GM21515 (cell line): ENCODE measurements around the gene GNAZ.

Experiments
- ATAC-seq: cut with Tn5 transposase; IDR thresholded peaks from one replicate; pipeline ENCODE4 v1.9.1; 2021; ENCODE audit not compliant: unreplicated experiment

The GNAZ gene

DNA sequence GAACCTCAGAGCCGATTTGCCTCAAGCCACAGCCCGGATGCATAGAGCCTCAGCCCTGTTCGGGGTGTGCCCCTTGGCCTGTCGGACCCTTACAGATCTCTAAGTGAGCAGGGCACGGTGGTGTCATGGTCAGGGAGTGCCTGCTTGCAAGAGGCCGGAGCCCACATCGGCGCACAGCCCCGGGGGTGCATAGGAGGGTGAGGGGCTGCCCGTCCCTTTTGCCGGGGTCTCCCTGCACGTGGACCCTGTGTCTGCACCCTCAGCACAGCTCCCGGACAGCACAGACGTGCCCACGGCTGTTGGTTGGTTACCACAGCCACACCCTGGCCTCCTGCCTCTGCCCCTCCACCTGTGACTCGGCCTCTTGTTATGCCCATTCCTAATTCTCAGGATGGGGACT, 81.5 kb downstream of the GNAZ start:
- ATAC-seq: no peak

DNA sequence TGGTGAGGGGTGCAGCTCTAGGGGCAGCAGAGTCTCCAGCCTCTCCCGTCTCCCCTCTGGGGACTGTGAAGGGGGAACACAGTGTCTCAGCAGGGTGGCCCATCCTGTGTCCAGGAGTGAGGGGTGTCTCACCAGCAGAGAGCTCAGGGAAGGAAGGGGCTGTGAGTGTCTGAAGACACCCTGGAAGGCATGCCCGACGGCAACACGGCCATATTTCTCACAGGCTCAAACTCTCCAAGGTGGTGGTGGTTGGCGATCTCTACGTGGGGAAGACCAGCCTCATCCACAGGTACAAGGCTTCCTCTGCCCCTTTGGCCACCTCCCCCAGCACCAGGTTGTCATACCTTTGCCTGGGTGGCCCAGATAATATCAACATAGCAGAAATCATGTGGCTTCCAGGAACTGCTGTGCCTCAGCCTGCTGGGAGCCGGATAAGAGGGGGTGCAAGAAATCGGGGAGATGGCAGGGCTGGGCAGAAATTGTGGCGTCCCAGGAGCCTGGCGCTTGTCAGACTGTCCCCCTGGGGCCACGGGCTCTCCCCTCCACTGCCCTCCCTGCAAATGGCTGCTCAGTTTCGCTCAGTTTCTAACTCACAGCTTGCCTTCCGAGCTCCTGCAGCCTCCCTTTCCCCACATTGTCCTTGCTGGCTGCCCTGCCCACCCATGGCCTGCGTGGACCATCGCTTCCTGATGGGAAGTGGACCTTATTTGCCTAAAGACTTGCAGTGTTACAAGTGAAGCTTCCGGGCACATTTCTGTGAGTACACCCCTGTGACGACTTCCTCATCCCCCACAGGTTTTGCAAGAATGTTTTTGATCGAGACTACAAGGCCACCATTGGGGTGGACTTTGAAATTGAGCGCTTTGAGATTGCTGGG, 82.2 kb downstream of the GNAZ start:
- ATAC-seq: no peak

DNA sequence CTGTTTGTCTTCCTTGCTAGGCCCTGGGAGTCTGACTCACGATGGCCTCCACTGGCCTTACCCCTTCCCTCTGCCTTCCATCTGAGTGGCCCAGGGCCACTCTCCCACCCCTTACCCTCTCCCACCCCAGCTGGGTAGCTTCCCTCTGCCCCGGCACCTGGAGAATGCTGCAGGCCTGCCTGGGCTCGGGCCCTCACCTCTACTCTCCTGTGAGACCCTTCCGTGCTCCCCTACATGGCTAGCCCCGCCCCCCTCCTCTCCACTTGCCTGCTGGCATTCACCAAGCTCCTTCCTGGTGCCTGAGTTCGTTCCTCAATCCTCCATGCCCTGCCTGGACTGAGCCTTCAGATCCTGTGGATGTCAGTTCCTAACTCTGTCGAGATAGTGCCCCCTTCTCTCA, 83.7 kb downstream of the GNAZ start:
- no peak for ATAC-seq

DNA sequence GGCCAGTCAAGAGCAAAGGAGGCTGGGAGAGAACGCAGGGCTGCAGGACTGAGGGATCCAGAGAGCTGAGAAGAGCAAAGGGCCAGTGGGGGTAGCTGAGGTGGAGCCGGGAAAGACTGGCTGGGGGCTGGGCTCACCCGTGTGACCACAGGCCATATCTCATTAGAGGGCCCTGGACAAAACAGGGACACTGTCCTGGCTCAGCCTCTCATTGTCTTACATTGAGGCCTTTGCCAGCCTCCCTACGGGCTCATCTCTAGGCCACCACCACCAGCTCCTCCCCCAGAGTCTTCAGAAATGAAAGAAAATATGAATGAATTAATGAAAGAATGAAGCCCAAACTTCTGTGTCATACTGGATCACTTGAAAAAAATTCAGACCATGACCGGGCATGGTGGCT, 84.1 kb downstream of the GNAZ start:
- ATAC-seq: no peak

DNA sequence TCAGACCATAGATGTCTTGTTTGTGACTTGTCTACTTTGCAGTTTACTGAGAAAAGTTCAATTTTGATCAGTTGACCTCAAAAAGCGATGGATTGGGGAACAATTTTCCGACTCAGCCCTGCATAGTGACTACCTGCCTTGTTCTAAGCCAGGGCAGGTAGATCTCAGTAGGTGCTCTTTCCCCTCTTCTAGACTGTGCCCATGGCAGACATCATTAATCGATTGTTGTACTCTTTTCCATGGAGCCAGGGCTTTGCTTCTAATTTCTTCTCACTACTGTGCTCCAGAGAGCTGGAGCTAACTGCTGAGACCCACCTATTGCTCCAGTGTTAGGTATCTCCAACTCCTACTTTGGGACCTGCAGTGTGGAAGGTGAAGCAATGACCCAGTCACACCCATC, 84.8 kb downstream of the GNAZ start:
- ATAC-seq: no peak

DNA sequence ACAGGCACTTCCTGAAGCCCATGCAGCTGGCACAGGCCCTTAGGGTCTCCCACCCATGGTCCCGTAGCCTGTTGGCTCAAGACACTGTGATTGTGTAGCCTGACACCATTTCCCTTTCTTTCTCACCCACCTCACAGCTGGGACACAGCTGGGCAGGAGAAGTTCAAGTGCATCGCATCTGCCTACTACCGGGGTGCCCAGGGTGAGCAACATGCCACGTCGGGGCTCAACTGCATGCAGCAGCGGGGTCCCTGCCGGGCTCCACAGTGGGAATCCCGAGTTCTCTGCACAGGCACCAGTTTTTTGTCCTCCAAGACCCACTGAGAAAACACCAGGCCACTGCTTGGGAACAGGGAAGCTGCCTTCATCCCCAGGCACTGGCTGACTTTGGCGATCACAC, 85.5 kb downstream of the GNAZ start:
- ATAC-seq: no peak

DNA sequence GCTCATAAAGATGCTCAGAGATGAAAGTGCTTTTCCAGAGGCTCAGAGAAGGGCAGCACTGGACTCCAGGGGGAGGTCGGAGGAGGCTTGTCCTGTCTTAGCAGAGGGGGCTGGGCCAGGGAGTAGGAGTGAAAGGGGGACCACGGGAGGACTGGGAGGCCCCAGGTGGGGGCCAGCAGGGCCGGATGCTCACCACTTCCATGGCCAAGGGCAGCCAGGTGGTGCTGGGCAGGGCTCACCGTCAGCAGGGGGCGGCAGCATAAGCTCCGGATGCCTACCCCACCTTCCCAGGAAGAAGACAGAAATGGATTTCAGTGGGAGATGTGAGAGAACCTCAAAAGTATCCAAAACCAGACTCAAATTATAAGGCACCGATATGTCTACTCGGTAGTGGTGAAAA, 86.0 kb downstream of the GNAZ start:
- no peak for ATAC-seq

DNA sequence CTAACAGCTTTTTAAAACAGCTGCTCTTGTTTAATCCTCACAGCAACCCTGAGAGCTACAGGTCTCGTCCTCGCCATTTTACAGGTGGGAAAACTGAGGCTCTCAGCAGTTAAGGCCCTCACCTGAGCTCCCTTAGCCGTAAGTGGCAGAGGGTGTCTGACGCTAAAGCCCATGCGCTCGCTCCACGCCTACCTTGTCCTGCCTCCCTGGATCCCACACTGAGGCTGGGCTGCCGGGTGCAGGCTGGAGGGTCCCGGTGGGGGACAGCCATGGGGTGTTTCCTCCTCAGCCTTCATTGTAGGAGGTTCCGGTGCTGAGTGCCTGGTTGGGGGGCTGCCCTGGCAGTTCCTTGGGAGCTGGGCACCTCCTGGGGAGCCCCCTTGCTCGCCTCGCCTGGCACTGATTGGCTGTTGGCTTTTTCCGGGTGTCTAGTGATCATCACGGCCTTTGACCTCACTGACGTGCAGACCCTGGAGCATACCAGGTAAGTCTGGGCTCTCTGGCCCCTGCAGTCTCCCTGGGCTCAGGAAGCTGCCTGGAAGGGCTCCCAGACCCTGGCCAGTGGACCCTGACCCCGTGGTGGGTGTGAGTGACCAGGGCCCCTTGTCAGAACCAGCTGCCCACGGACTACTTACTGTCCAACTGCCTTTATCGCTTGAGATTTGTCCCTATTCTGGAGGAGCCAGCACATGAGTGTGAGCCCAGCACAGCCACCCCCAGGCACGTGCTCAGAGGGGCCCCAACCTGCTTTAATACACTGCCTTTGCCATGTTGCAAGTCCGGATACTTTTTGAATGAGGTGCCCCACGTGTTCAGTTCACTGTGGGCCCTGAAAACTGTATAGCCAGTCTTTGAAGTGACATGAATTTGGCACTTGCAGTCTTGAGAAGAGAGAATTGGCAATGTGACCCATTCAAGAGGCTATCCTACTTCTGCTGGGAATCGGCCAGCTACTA, 87.5 kb downstream of the GNAZ start:
- no peak for ATAC-seq

DNA sequence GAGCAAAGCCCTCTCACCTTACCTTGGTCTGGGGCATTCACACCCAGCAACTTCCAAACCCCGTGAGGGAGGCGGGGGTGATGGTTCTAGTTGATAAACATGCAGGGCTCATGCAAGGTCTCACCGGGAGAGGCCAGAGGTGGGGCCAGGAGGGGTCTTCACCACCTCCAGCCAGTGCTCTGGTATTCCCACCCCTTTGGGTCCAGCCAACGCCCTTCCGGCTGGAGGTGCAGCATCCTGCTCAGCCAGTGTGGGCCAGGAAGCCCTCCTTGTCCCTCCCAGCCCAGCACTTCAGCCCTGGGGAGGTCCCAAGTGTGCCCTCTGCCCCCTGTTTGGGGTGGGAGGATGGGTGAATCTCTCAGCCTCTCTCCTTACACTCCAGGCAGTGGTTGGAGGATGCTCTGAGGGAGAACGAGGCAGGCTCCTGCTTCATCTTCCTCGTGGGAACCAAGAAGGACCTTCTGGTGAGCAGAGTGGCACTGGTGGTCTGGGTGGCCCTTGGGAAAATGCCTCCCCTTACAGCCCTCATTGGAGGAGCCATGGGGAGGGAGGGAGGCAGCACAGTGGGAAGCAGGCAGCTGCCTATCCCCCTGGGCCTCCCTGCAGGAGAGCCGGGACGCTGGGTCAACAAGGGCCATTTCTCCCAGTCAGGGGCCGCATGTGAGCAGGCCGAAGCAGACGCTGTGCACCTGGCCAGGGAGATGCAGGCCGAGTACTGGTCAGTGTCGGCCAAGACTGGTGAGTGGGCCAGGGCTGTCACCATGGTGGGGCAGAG, 88.4 kb downstream of the GNAZ start:
- no peak for ATAC-seq

DNA sequence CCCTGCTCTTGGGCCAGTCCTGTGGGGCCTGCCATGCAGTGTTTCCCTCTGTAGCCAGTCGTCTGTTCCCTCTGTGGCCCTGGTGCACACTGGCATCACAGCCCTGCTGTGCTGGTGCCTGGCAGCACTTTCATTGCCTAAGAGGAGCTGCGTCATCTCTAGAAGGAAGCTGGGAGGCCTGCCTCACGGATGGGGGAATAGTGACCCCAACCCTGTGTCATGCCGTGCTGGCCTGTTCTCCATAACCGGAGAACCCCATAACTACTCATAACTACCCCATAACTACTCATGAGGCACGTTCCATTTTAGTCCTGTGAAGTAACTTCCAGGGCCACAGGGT, 88.9 kb downstream of the GNAZ start:
- ATAC-seq: no peak

DNA sequence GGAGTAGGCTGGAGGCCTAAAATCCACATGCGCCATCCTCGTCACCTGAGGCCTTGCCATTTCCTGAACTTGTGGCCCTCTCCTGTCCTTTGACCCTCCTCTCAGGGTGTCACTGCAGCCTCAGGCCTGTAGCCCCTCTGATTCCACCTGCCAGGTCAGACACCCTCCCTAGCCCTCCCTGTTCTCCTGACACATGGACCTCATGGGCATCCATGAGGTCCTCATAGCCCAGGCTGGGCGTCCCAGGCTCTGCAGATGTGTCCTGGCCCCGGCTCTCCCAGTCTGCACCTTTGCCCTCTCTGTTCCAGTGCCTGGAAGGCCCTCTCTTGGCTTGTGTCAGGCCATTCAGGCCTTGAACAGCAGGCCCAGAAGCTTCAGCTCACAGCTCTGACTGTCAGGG, 90.7 kb downstream of the GNAZ start:
- no peak for ATAC-seq

DNA sequence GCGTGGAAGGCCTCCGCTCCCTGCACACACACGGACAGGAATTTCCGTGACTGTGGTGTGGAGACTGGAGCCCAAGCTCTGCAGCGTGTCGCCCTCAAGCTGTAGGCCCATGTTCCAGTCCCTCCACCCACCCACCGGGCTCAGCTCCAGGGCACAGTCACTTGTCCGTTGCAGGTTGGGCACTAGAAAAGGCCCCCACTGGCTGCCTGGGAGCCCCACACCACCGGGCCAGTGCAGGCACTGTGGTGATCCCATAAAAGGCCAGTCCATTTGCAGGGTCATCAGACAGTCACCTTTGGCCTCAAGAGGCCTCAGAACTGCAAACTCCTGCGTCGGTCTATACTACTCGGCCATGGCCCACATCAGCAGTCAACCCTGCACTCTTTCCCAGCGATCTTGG, 91.3 kb downstream of the GNAZ start:
- ATAC-seq: no peak

DNA sequence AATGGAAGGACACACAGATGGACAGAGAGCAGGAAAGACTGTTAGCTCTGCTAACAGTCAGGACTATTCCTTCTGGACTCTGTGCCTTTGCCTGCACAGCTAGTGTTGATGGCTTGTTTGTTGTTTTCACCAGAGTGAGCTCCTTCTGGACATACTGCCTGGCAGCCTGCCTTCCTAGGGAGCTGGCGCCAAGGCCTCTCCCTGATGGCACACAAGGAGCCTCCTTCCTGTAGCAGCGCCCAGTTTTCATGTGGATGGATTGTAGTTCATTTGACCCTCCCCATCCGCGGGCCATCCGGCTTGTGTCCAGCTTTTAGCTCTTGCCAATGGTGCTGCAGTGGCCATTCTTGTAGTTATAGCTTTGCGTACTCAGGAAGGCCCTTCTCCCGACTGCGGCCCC, 93.3 kb downstream of the GNAZ start:
- ATAC-seq: no peak

DNA sequence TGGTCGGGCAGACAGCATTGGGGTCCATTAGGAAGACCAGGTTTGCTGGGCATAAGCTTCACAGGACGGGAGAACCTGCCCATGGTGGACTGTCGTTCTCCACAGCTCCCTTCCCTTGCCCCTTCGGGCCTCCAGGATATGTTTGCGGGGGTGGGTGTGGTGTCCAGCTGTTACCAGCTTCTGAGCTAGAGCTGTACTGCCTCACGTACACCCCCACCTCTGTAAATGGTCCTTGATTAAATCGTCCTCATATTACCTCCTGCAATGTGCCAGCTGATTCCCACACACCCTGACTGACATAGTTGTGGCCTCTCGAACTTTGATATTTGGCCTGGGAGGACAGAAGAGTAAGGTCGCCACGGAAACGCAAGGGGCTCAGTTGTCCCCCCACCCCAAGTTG, 93.8 kb downstream of the GNAZ start:
- no peak for ATAC-seq

DNA sequence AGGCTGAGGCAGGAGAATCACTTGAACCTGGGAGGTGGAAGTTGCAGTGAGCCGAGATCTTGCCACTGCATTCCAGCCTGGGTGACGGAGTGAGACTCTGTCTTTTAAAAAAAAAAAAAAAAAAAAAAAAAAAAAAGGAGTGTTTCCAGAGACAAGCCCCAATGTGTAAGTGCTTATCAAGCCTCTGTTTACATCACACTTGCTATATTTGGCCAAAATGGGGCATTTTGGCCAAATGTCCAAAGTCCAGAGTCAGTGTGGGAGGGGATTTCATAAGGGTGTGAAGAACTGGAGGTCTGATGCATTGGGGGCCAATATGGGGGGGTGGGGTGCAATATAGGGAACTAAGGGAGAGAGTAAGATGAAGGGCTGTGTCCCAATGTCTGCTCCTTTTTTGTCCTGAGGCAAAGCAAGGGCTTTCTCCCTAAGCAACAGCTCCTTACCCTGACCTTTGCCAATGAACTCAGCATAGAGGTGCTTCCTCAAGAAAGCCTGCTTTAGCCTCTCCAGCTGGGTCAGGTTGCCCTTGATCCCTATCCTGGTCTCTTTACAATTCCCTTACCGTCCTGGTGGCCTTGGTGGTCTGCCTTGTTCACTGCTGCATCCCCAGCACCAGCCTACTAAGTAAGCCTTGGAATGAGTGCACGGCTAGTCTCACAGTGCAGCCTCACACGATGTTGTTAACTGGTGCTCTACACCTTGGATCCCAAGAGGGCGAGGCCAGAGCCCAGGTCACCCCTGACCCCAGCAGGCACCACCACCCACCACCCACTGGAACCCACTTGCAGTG, 95.9 kb downstream of the GNAZ start:
- ATAC-seq: no peak

DNA sequence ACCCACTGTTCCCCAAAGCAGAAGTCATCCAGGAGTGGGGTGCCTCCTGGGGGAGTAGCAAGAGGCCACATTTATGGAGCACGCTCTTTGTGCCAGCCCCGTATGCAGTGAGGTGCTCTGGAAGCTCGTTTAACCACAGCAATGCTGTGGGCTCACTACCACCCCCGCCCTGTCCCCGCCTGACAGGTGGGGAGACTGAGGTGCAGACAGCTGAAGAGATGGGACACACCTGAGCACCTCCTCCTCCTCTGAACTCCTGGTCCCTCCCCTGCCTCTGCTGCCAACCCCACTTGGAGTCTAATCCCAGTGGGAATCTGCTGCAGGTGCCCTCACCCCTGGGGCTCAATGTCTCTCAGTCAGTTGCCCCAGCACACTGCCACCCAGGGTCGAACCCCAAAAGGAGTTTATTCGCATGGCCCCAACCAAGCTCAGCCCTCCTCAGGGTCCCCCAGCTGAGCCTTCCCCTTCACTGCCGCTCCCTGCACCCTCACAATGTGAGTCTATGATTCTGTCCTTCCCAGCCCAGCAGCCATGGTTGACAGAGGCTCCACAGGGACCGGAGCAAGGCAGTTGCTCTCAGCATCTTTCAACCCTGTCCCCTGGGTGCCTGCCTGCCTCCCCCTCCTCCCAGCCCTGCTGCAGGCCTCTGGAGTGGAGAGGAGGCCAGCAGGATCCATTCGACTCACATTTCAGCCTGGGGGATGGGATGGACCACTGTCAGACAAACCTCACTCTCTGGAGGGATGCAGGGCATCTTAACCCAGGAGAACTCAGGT, 96.7 kb downstream of the GNAZ start:
- no peak for ATAC-seq

DNA sequence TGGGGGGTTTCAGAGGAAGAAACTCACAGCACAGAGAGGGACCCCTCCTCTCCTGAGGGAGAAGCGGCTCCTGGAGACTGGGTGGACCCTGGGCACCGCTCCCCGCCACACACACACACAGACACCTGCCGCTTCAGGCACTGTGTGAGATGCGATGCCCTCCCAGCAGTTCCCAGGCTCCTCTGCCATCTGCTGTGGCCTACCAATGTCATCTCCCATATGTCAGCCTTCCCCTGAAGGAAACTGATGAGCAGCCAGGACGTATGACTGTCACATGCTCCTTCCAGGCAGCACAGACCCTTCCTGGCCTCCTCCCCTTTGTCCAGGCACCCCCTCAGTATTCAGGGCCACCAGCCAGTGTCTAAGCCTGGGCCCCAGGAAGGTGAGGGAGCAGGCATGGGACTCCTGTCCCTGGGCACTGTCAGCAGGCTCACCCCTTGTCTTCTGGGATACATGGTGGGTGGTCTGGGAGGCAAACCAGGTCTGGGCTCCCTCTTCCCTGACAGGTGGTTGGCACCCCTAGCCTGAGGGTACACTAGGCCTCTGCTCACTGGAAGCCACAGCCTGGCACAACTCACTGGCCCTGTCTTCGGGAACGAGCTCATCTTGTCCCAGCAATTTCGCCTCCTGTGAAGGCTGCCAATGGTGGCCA, 98.2 kb downstream of the GNAZ start:
- ATAC-seq: no peak

DNA sequence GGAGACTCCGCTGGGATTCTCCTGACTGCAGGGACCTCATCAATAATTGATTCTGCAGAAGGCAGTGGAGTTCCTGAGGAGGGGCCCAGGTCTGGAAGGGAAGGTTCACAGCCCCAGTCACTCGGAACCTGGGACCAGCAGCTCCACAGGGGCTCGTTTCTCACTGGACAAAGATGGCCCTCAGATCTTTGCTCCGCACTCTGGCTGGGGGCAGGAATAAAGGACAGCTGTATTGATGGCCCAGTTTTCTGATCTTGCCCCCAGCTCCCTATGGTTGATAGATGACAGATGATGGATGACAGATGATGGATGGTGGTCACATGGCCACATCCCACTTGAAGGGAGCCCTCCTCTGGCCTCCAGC, 98.7 kb downstream of the GNAZ start:
- no peak for ATAC-seq
